Measurements from ENCODE around the gene SMG7.
"Not testable (repeated sequence)": the region's sequence is repeated elsewhere in the genome, so short reads cannot be mapped to it uniquely, and the experiment has no call there.

SMG7 gene, protein sequence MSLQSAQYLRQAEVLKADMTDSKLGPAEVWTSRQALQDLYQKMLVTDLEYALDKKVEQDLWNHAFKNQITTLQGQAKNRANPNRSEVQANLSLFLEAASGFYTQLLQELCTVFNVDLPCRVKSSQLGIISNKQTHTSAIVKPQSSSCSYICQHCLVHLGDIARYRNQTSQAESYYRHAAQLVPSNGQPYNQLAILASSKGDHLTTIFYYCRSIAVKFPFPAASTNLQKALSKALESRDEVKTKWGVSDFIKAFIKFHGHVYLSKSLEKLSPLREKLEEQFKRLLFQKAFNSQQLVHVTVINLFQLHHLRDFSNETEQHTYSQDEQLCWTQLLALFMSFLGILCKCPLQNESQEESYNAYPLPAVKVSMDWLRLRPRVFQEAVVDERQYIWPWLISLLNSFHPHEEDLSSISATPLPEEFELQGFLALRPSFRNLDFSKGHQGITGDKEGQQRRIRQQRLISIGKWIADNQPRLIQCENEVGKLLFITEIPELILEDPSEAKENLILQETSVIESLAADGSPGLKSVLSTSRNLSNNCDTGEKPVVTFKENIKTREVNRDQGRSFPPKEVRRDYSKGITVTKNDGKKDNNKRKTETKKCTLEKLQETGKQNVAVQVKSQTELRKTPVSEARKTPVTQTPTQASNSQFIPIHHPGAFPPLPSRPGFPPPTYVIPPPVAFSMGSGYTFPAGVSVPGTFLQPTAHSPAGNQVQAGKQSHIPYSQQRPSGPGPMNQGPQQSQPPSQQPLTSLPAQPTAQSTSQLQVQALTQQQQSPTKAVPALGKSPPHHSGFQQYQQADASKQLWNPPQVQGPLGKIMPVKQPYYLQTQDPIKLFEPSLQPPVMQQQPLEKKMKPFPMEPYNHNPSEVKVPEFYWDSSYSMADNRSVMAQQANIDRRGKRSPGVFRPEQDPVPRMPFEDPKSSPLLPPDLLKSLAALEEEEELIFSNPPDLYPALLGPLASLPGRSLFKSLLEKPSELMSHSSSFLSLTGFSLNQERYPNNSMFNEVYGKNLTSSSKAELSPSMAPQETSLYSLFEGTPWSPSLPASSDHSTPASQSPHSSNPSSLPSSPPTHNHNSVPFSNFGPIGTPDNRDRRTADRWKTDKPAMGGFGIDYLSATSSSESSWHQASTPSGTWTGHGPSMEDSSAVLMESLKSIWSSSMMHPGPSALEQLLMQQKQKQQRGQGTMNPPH

GRCh38 chr1:183472488-183473216 is at the start of gene SMG7:
TSS of gene SMG7 (plus strand) at chr1:183472499. CDS start at chr1:183472621, 122 bp downstream.
- H3K4me3 ChIP-seq (ENCODE audit: low read depth, low read length, poor library complexity, severe bottlenecking), result peak within 1 kb of the TSS; percentile 98
- no peaks in the 10 kb centered on the region for H3K27me3 ChIP-seq (ENCODE audit: insufficient read depth, low read length)
- H3K9ac ChIP-seq (ENCODE audit: low read length), result peak within 1 kb of the TSS; percentile 98
- H3K79me2 ChIP-seq (ENCODE audit: insufficient read depth, low read length), result peaks cover 49% of the 10 kb centered on the region
- H3K27ac ChIP-seq (ENCODE audit: low read depth, low read length, poor library complexity, severe bottlenecking), result peak within 1 kb of the TSS; percentile 83
- no peaks in the 10 kb centered on the region for H3K36me3 ChIP-seq (ENCODE audit: insufficient read depth, low read length)
- TF ChIP-seq, protein P1, sequence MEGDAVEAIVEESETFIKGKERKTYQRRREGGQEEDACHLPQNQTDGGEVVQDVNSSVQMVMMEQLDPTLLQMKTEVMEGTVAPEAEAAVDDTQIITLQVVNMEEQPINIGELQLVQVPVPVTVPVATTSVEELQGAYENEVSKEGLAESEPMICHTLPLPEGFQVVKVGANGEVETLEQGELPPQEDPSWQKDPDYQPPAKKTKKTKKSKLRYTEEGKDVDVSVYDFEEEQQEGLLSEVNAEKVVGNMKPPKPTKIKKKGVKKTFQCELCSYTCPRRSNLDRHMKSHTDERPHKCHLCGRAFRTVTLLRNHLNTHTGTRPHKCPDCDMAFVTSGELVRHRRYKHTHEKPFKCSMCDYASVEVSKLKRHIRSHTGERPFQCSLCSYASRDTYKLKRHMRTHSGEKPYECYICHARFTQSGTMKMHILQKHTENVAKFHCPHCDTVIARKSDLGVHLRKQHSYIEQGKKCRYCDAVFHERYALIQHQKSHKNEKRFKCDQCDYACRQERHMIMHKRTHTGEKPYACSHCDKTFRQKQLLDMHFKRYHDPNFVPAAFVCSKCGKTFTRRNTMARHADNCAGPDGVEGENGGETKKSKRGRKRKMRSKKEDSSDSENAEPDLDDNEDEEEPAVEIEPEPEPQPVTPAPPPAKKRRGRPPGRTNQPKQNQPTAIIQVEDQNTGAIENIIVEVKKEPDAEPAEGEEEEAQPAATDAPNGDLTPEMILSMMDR (IDR thresholded peaks at IDR 0.05; ENCODE audit: low read length), result no peak
- no peak for TF ChIP-seq EZH2 (IDR thresholded peaks at IDR 0.05; ENCODE audit: borderline replicate concordance, low read length)
- H3K9me2 ChIP-seq (ENCODE audit: low read depth, low read length), result no peaks in the 10 kb centered on the region
- peak within 1 kb of the TSS; percentile 94 for H3K4me2 ChIP-seq (ENCODE audit: low read length)
- H3F3A ChIP-seq (ENCODE audit: insufficient read depth, low read length), result no peaks in the 10 kb centered on the region
- no peaks in the 10 kb centered on the region for H4K20me1 ChIP-seq (ENCODE audit: insufficient read depth, low read length)
- peak within 1 kb of the TSS; percentile 39; the same call in 1 of the 2 replicates for H2AFZ ChIP-seq (ENCODE audit: low read length)
- peaks cover 18% of the 10 kb centered on the region for H3K4me1 ChIP-seq (ENCODE audit: insufficient read depth, low read length, severe bottlenecking)
- no peaks in the 10 kb centered on the region for H3K9me3 ChIP-seq (ENCODE audit: low read length)

GRCh38 chr1:183423541-183423940 is 48.8 kb upstream of the SMG7 start:
- Histone ChIP-seq H3K36me3 (ENCODE audit: insufficient read depth, low read length) (no peaks in the 10 kb centered on the region; the same call in 1 of the 2 replicates), H3K4me3 (ENCODE audit: low read depth, low read length, poor library complexity, severe bottlenecking) (no peak overlapping the region)
- TF ChIP-seq, protein P1 (IDR thresholded peaks at IDR 0.05; ENCODE audit: low read length), result no peak
- no peak for TF ChIP-seq EZH2 (IDR thresholded peaks at IDR 0.05; ENCODE audit: borderline replicate concordance, low read length)

DNA sequence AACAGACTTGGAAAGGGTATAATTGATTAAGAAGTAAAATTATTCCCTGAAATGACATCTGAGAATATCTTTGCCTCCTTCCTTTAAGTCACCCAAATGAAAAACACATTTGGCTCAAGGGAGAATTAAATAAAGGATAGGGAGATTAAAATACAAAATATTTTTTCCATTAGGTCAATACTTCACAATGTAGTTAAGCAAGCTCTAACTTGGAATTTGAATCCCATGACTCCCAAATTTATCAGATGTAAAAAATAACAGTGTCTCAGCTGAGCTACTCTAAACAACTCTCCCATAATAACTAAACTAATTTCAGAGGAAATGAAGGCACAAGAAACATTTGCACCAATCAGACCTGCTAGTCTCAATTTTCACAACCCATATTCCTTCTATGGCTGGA is 47.6 kb upstream of the SMG7 start:
- no peaks in the 10 kb centered on the region for H3K9me3 ChIP-seq (ENCODE audit: low read length)
- no peak overlapping the region for H3K27ac ChIP-seq (ENCODE audit: low read depth, low read length, poor library complexity, severe bottlenecking)
- no peaks in the 10 kb centered on the region; the same call in 1 of the 2 replicates for H3K36me3 ChIP-seq (ENCODE audit: insufficient read depth, low read length)
- H3K9ac ChIP-seq (ENCODE audit: low read length), result no peak overlapping the region
- no peaks in the 10 kb centered on the region for H4K20me1 ChIP-seq (ENCODE audit: insufficient read depth, low read length)
- no peak overlapping the region for H2AFZ ChIP-seq (ENCODE audit: low read length)
- H3K4me3 ChIP-seq (ENCODE audit: low read depth, low read length, poor library complexity, severe bottlenecking), result no peak overlapping the region
- no peaks in the 10 kb centered on the region for H3F3A ChIP-seq (ENCODE audit: insufficient read depth, low read length)
- 0 out of 2 replicates have a peak, but pooled peaks cover 3% of the 10 kb centered on the region for H3K27me3 ChIP-seq (ENCODE audit: insufficient read depth, low read length)
- no peaks in the 10 kb centered on the region for H3K79me2 ChIP-seq (ENCODE audit: insufficient read depth, low read length)
- no peaks in the 10 kb centered on the region for H3K9me2 ChIP-seq (ENCODE audit: low read depth, low read length)
- H3K4me1 ChIP-seq (ENCODE audit: insufficient read depth, low read length, severe bottlenecking), result no peaks in the 10 kb centered on the region
- H3K4me2 ChIP-seq (ENCODE audit: low read length), result no peak overlapping the region
- no peak for TF ChIP-seq EZH2 (IDR thresholded peaks at IDR 0.05; ENCODE audit: borderline replicate concordance, low read length)
- TF ChIP-seq, protein P1 (IDR thresholded peaks at IDR 0.05; ENCODE audit: low read length), result no peak

More at GRCh38 chr1:183423541-183423940, 48.8 kb upstream of the SMG7 start:
- Histone ChIP-seq H3K79me2 (ENCODE audit: insufficient read depth, low read length) (no peaks in the 10 kb centered on the region), H3K4me2 (ENCODE audit: low read length) (no peak overlapping the region), H4K20me1 (ENCODE audit: insufficient read depth, low read length) (no peaks in the 10 kb centered on the region), H2AFZ (ENCODE audit: low read length) (no peak overlapping the region), H3K4me1 (ENCODE audit: insufficient read depth, low read length, severe bottlenecking) (no peaks in the 10 kb centered on the region), H3K27ac (ENCODE audit: low read depth, low read length, poor library complexity, severe bottlenecking) (no peak overlapping the region), H3K9me2 (ENCODE audit: low read depth, low read length) (no peaks in the 10 kb centered on the region), H3K9ac (ENCODE audit: low read length) (no peak overlapping the region), H3K27me3 (ENCODE audit: insufficient read depth, low read length) (0 out of 2 replicates have a peak, but pooled peaks cover 3% of the 10 kb centered on the region), H3F3A (ENCODE audit: insufficient read depth, low read length) (no peaks in the 10 kb centered on the region), H3K9me3 (ENCODE audit: low read length) (no peaks in the 10 kb centered on the region)

DNA sequence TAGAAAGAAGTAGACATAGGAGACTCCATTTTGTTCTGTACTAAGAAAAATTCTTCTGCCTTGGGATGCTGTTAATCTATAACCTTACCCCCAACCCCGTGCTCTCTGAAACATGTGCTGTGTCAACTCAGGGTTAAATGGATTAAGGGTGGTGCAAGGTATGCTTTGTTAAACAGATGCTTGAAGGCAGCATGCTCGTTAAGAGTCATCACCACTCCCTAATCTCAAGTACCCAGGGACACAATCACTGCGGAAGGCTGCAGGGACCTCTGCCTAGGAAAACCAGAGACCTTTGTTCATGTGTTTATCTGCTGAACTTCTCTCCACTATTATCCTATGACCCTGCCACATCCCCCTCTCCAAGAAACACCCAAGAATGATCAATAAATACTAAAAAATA is 44.7 kb upstream of the SMG7 start:
- not testable (repeated sequence) for H3K4me3 ChIP-seq (ENCODE audit: low read depth, low read length, poor library complexity, severe bottlenecking); H3K27me3 ChIP-seq (ENCODE audit: insufficient read depth, low read length); H2AFZ ChIP-seq (ENCODE audit: low read length); H3K4me1 ChIP-seq (ENCODE audit: insufficient read depth, low read length, severe bottlenecking); H3K4me2 ChIP-seq (ENCODE audit: low read length); H3K9me3 ChIP-seq (ENCODE audit: low read length); H3K27ac ChIP-seq (ENCODE audit: low read depth, low read length, poor library complexity, severe bottlenecking); H3F3A ChIP-seq (ENCODE audit: insufficient read depth, low read length); H4K20me1 ChIP-seq (ENCODE audit: insufficient read depth, low read length); H3K36me3 ChIP-seq (ENCODE audit: insufficient read depth, low read length); H3K9me2 ChIP-seq (ENCODE audit: low read depth, low read length); H3K9ac ChIP-seq (ENCODE audit: low read length); H3K79me2 ChIP-seq (ENCODE audit: insufficient read depth, low read length)
